Lung (tissue), 12 donors: Measurements from ENCODE around the gene C8G. TPM values are rescaled to one million over a fixed set of nuclear protein-coding genes. Genes with fewer than 3 reads are reported as not detected.

Experiments used
- ATAC-seq: fragments of 200-7000 bp; cut with Tn5 transposase; one replicate; pipeline ENCODE4 v1.9.1; 2020; ENCODE audit warnings: moderate number of reproducible peaks; ENCODE audit not compliant: insufficient read depth, low FRiP score
- DNase-seq, 3 donors: peaks; one replicate each; pipeline ENCODE4 v3.0.0-alpha.2; 2013 to 2017
- H3K27ac ChIP-seq, 2 donors: one replicate each; pipeline ENCODE4 v1.5.1; 2013; ENCODE audit warnings: mild to moderate bottlenecking in 2 of 2, moderate library complexity in 2 of 2, control low read depth in 1 of 2, inconsistent platforms in 1 of 2, low read depth in 1 of 2, low read length in 1 of 2
- H3K27me3 ChIP-seq, 3 donors: one replicate each; pipeline ENCODE4 v1.5.1; 2013; ENCODE audit warnings: low read length in 2 of 3; ENCODE audit not compliant: control insufficient read depth in 3 of 3, insufficient read depth in 3 of 3
- H3K36me3 ChIP-seq, 4 donors: one replicate each; pipeline ENCODE4 v1.5.1; 2013; ENCODE audit warnings: low read length in 4 of 4, mild to moderate bottlenecking in 1 of 4, moderate library complexity in 1 of 4; ENCODE audit not compliant: control insufficient read depth in 4 of 4, insufficient read depth in 4 of 4
- H3K4me1 ChIP-seq, 5 donors: one replicate each; pipeline ENCODE4 v1.5.1; 2013; ENCODE audit warnings: low read length in 5 of 5, mild to moderate bottlenecking in 2 of 5, moderate library complexity in 1 of 5; ENCODE audit not compliant: control insufficient read depth in 5 of 5, insufficient read depth in 5 of 5
- H3K4me3 ChIP-seq: one replicate; pipeline ENCODE4 v1.5.1; 2013; ENCODE audit warnings: mild to moderate bottlenecking, control low read depth, moderate library complexity
- H3K9ac ChIP-seq, 2 donors: one replicate each; pipeline ENCODE4 v1.5.1; 2013; ENCODE audit warnings: low read length in 2 of 2, control low read depth in 1 of 2; ENCODE audit not compliant: insufficient read depth in 1 of 2
- H3K9me3 ChIP-seq, 4 donors: one replicate each; pipeline ENCODE4 v1.5.1; 2013; ENCODE audit warnings: low read length in 3 of 4, mild to moderate bottlenecking in 1 of 4, moderate library complexity in 1 of 4; ENCODE audit not compliant: control insufficient read depth in 4 of 4, insufficient read depth in 3 of 4
- CTCF ChIP-seq: IDR thresholded peaks from 2 replicates; pipeline ENCODE4 v1.5.1; 2012; ENCODE audit warnings: mild to moderate bottlenecking; ENCODE audit errors: control extremely low read depth, extremely low read depth
- WGBS, 2 donors: extraction: QIAGEN DNeasy Blood & Tissue Kit; methylation state at CpG; one replicate each; pipeline ENCODE4 v1.1.7; 2013; 5-methylcytosine and 5-hydroxymethylcytosine counted together
- polyA plus RNA-seq, 2 donors: library from polyadenylated mRNA; stranded (reverse); fragments of 200-250 nt; gene quantifications; one replicate each; pipeline ENCODE4 v1.2.1, GENCODE V29; 2013
- total RNA-seq, 2 donors: library from RNA; depleted of rRNA in 1 of 2; stranded (reverse); fragments of >200 nt in 1 of 2; gene quantifications; one replicate each; pipeline ENCODE4 v1.2.1, GENCODE V29; 2014 to 2021
- donor health status: control.
- donor health status: control.
- donor health status: Bipolar disorder and iron deficiency.
- donor health status: healthy.
- donor health status: DM: yes; HTN: yes; CAD: no.

Gene C8G
- total and polyA plus RNA-seq, 4 donors, result 0.90 to 2.1 (median 1.4) TPM; not detected in 1

- no peaks in the 10 kb centered on the region for H3K36me3 ChIP-seq
- DNase-seq, result no peak
- H3K4me1 ChIP-seq, result peaks cover 0 to 5% (median 0%) of the 10 kb centered on the region in 5 donors
- H3K4me3 ChIP-seq, result no peak overlapping the region
- H3K27me3 ChIP-seq, result no peaks in the 10 kb centered on the region
- no peaks in the 10 kb centered on the region for H3K9me3 ChIP-seq
- H3K27ac ChIP-seq, result no peak overlapping the region
- TF ChIP-seq CTCF, result no peak
- no peak overlapping the region for H3K9ac ChIP-seq
- no peak for ATAC-seq
- 95 to 99% methylated on average over 4 of the region's 4 CpGs for WGBS, 2 donors
These were observed 11.6 kb downstream of the C8G start for GRCh38 chr9:136956604-136957003.

DNA sequence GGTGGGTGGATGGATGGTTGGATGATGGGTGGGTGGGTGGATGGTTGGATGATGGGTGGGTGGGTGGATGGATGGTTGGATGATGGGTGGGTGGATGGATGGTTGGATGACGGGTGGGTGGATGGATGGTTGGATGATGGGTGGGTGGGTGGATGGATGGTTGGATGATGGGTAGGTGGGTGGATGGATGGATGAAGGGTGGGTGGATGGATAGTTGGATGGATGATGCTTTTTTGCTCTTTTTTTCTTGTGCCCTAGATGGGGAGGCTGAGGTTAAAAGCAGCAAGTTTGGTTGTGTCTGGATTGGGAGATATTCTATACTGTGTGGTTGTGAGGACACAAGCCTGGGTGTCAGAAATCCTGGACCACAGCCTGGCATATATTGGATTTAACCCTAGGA lies 12.4 kb downstream of the C8G start:
- Histone ChIP-seq H3K27ac (no peak overlapping the region), H3K4me3 (no peak overlapping the region), H3K27me3 (no peaks in the 10 kb centered on the region), H3K36me3 (no peaks in the 10 kb centered on the region), H3K9ac (no peak overlapping the region), H3K4me1 (peaks cover 0 to under 1% (median 0%) of the 10 kb centered on the region in 5 donors), H3K9me3 (no peaks in the 10 kb centered on the region)
- 94 to 100% methylated on average over 1 of the region's 1 CpG for WGBS, 2 donors
- no peak for TF ChIP-seq CTCF
- DNase-seq, result no peak
- no peak for ATAC-seq

DNA sequence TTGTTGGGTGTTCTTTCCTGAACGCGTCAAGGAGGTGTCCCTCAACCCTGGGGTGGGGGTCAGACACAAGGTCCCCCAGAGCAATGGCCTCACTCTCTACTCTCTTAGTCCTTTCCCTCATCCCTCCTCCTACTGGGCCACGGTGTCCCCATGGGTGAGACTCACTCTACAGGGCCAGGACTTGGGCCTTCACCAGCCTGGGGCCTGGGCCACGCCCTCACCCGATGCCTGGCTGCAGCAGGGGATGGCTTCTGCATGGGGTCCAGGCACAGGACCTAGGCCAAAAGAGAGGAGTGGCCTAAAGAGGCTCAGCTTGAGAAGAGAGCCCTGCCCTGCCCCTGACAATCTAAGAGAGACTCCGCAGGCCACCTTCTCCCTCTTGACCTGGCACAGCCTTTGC lies 12.9 kb downstream of the C8G start:
- H3K9ac ChIP-seq, result no peak overlapping the region
- no peaks in the 10 kb centered on the region for H3K9me3 ChIP-seq
- DNase-seq (no peak), ATAC-seq (no peak)
- WGBS, 2 donors, result 90 to 94% methylated on average over 6 of the region's 6 CpGs
- no peak overlapping the region for H3K27ac ChIP-seq
- H3K4me1 ChIP-seq, result no peaks in the 10 kb centered on the region
- no peak for TF ChIP-seq CTCF
- H3K27me3 ChIP-seq, result no peaks in the 10 kb centered on the region
- H3K4me3 ChIP-seq, result no peak overlapping the region
- no peaks in the 10 kb centered on the region for H3K36me3 ChIP-seq

- Histone ChIP-seq H3K36me3 (no peaks in the 10 kb centered on the region), H3K4me1 (no peaks in the 10 kb centered on the region), H3K27me3 (no peaks in the 10 kb centered on the region), H3K9ac (no peak overlapping the region), H3K27ac (no peak overlapping the region), H3K9me3 (no peaks in the 10 kb centered on the region), H3K4me3 (no peak overlapping the region)
- no peak for DNase-seq
- ATAC-seq, result no peak
- no peak for TF ChIP-seq CTCF
- WGBS, 2 donors, result 86 to 93% methylated on average over 7 of the region's 7 CpGs
These were observed 13.4 kb downstream of the C8G start for GRCh38 chr9:136958473-136958872.
